Activated naive CD4-positive, alpha-beta T cell treated with anti-CD3 and anti-CD28 coated beads, Interleukin-2, amount 50 U/mL, for 16 hours (primary cell): Measurements from ENCODE around the gene ANKRD2.
"Not testable (repeated sequence)": the region's sequence is repeated elsewhere in the genome, so short reads cannot be mapped to it uniquely, and the experiment has no call there.

ENCODE experiments used
- DNase-seq: peaks from one replicate; pipeline ENCODE4 v3.0.0-alpha.2; 2020

ANKRD2 gene, protein sequence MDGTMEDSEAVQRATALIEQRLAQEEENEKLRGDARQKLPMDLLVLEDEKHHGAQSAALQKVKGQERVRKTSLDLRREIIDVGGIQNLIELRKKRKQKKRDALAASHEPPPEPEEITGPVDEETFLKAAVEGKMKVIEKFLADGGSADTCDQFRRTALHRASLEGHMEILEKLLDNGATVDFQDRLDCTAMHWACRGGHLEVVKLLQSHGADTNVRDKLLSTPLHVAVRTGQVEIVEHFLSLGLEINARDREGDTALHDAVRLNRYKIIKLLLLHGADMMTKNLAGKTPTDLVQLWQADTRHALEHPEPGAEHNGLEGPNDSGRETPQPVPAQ

GRCh38 chr10:97572214-97572989 lies at the start of gene ANKRD2:
TSS of gene ANKRD2 (plus strand) at chr10:97572779. CDS start at chr10:97572789, 10 bp downstream.
- DNase-seq, result peak; percentile 54

DNA sequence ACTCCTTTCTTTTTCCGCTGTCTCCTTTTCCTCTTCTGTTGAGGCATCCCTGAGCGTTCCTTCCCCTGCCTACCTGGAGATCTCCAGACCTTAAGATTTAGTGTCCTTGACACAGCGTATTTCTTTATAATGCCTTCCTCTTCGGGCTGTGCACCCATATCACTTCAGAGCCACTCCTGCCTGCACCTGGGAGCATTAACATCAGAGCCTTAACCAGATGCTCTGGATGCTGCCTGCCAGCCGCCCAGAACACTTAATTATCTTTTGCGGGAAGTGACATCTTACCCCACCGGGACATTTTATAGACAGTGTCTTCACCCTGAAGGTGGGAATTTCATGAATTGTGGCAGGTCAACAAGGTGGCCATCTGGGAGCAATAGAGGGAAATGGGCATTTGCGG lies 49.6 kb upstream of the ANKRD2 start:
- no peak for DNase-seq

GRCh38 chr10:97525086-97525485 lies 47.5 kb upstream of the ANKRD2 start:
- DNase-seq, result no peak

- no peak for DNase-seq
These were observed 46.9 kb upstream of the ANKRD2 start for GRCh38 chr10:97525683-97526110.

DNA sequence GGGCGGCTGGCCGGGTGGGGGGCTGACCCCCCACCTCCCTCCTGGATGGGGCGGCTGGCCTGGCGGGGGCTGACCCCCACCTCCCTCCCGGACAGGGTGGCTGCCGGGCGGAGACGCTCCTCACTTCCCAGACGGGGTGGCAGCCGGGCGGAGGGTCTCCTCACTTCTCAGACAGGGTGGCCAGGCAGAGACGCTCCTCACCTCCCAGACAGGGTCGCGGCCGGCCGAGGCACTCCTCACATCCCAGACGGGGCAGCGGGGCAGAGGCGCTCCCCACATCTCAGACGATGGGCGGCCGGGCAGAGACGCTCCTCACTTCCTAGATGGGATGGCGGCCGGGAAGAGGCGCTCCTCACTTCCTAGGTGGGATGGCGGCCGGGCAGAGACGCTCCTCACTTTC lies 43.7 kb upstream of the ANKRD2 start:
- DNase-seq, result not testable (repeated sequence)

- DNase-seq, result no peak
These were observed 42.7 kb upstream of the ANKRD2 start for GRCh38 chr10:97529685-97530465.

DNA sequence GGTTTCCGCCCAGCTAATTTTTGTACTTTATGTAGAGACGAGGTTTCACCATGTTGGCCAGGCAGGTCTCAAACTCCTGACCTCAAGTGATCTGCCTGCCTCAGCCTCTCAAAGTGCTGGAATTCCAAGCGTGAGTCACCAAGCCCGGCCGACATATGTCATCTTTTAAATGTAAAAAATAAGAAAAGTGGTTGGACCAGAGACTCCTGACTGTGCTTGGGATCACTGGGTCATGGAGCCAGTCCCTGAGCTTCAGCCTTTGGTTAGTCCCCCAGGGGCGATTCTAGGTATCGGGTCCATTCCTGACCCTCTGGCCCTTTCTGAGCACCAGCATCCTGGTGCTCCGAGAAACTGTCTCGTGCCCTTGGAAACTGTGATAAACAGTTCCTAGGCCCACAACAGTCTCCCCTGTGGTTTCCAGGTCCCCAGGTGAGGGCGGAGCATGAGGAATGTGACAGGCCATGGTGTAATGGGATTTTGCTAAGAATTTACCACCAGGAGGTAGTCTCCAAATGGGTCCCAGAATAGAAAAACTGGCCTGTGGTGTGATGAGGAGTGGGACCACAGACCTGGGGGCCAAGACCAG lies 41.1 kb upstream of the ANKRD2 start:
- DNase-seq, result no peak

- no peak for DNase-seq
These were observed 39.5 kb upstream of the ANKRD2 start for GRCh38 chr10:97532935-97533671.

GRCh38 chr10:97533888-97534287 lies 38.7 kb upstream of the ANKRD2 start:
- DNase-seq, result no peak

GRCh38 chr10:97534746-97535367 lies 37.7 kb upstream of the ANKRD2 start:
- DNase-seq, result peak; percentile 36

DNA sequence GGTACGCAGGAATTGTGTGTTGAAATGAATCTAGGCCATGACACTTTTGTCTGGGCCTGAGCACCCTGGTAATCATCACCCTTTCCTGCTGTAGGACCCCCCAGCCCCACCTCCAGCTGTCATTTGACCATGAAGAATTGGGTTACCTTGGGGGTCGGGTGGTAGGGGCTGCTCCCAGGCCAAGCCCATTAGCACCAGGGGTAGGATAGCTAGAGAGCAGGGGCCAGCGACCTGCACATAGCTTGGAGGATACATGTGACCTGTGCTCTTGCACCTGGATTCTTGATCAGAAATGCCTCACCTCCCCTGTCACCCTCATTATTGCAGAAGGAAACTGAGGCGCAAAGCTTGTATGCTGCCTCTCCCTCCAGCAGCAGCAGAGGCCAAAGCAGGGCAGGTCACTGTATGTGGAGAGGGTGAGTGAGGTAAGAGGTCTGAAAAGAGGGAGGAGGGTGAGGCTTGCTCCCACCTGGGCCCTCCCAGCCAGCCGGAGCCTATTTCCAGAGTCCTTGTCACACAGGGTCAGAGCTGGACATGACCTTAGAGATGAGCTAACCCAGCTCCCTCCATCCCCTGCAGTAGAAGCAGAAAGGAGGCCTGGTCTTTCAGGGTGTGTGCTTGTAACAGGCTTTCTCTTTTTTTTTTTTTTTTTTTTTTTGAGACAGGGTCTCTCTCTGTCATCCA lies 35.3 kb upstream of the ANKRD2 start:
- no peak for DNase-seq

DNA sequence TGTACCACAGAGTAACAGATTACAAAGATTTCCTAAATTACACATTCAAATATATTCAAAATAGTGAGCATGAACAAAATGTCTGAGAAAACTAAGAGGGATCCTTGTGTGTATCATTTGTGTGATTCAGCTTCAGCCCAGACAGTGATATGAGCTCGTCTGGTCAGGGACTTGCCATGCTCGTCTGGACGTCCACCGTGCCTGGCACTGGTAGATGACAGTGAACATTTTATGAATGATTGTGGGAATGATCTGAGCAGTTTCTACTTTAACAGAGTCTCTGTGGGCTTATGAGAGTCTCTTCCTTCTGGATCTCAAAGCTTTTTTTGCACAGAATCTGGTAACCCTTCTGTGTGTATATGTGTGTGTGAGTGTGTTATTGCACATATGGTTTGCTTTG lies 34.2 kb upstream of the ANKRD2 start:
- DNase-seq, result no peak

DNA sequence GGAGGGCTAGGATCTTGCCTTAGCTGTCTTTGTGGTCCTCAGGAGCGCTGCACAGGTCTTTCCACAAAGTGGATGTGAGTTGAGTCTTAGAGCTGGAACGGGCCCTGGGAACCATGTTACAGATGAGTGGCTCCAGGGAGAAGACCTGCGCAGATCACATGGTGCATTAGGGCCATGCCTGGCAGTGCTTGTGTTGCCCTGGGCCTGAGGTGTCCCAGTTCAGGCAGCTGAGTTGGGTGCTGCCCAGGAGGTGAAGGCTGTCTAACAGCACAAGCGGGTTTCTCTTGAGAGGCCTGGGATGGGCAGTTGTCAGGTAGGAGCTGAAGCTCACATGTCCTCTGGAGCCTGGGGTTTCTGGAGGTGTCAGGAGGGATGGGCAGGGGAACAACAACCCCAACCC lies 33.7 kb upstream of the ANKRD2 start:
- no peak for DNase-seq

GRCh38 chr10:97539523-97540200 lies 32.9 kb upstream of the ANKRD2 start:
- DNase-seq, result no peak

- DNase-seq, result no peak
These were observed 31.7 kb upstream of the ANKRD2 start for GRCh38 chr10:97540669-97541500.

GRCh38 chr10:97542169-97543024 lies 30.2 kb upstream of the ANKRD2 start:
- DNase-seq, result peak; percentile 41

GRCh38 chr10:97543025-97543546 lies 29.5 kb upstream of the ANKRD2 start:
- peak; percentile 55 for DNase-seq
